Stromal cell of bone marrow (primary cell): ENCODE results near the gene SSH2.
"Not testable (repeated sequence)": the region's sequence is repeated elsewhere in the genome, so short reads cannot be mapped to it uniquely, and the experiment has no call there.

Source experiments
- DNase-seq: peaks from one replicate; pipeline ENCODE4 v3.0.0-alpha.2; 2012; ENCODE audit warnings: low read depth

The SSH2 gene

DNA sequence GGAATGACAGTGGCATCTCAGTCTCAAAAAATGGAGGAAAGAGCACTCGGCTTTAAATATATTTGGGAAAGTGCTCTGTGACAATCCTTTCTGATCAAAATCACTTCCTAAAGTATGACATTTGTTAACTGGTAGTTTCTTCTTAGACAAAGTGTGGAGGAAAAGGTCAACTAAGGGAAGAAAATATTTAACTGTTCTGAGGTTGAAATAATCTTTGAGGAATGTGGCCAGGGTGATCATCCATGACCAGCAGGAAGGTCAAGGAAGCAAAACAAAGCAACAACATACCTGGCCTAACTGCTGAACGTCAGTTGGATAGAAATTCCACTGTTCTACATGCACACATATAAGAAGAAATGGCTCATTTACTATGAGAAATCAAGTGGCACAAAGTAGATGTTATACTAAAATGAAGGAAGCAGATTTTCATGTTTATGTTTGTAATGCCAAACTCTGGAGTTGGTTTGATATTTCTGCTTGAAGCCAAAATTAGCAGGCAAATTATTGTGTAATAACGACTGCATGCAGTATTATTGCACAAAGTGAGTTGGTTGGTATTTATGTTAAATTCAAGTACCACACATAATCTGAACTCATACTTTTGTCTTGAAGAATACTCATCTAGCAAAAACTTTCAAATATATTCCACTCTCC is 220.0 kb downstream of the SSH2 start:
- no peak for DNase-seq

DNA sequence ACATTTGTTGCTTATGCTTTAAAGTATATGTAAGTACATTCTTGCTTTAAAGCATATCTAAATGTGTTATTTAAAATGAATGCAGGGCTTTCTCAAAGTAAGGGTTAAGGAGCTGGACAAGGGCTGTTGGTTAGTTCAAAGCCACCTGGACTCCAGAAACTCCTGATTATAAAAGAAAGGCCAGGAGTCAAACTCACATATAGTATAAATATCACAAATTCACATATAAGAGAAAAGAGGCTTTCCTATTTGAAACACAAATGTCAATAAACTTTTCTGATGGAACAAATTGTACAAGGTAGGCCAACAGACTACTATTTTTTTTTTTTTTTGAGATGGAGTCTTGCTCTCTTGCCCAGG is 222.8 kb downstream of the SSH2 start:
- DNase-seq = no peak

DNA sequence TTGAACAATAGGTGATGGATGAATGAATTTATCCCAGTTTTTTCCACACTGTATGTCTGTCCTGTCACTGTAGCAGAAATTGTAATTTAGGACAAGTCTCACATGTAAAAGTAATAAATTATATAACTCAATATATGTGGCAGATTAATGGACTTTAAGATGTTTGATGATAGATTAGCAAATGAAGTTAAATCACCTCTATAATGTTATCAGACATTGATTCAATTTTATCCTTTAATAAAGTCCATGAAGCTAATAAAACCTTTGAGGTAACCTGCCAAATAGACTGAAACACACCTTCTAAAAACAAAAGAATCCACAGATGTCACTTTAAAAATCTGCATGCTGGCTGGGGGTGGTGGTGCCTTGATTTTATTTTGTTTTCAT is 224.0 kb downstream of the SSH2 start:
- no peak for DNase-seq

DNA sequence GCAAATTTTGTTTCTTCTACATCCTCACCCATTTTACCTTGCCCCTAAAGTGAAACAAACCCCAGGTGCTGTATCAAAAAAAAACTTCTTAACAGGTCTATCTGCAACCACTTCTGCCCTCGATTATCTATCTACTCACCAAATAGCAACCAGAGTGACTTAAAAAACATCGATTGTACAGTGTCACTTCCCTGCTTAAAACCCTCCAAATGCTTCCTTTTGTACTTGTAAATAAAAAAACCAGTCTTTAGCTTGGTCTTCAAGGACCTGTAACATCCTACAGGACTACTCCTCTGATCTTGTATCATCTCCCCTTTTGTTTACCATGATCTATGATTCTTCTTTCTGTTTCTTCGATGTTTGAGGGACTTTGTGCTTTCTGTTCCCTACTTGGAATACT is 224.6 kb downstream of the SSH2 start:
- no peak for DNase-seq

DNA sequence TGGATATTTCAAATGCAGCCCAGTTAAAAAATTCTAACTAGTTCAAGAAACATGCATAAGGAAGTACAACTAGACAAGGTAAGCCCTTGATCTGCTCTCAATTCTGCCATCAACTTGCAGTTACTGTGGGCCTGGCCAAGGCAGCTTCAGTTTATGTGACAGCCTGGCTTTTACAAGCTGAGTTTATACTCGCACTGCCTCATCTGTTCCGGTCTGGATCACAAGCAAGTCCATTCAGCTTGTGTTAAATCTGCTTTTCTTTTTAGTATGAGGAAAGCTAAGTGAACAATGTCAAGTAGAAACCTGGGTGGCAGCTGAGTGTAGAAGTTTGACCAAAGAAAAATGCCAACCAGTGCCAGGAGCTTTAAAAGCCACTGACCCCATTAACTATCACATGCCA is 230.7 kb downstream of the SSH2 start:
- no peak for DNase-seq

DNA sequence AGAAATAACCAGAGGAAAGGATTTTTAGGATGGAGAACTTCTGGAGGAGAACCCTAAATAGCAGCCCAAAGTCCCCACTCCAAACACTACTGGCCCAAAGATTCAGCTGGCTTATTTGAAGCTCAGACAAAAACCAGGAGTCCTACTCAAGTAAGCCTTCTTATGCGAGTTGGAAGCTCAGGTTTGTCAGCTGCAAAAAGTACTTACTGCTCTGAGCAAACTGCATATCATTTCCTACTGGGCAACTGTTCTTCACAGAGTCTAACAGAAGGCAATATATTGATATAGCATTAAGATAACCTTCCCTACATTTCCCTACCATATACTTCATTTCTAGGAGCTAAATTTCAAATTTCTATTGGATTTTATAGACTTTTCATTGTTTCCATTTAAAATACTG is 231.2 kb downstream of the SSH2 start:
- no peak for DNase-seq

DNA sequence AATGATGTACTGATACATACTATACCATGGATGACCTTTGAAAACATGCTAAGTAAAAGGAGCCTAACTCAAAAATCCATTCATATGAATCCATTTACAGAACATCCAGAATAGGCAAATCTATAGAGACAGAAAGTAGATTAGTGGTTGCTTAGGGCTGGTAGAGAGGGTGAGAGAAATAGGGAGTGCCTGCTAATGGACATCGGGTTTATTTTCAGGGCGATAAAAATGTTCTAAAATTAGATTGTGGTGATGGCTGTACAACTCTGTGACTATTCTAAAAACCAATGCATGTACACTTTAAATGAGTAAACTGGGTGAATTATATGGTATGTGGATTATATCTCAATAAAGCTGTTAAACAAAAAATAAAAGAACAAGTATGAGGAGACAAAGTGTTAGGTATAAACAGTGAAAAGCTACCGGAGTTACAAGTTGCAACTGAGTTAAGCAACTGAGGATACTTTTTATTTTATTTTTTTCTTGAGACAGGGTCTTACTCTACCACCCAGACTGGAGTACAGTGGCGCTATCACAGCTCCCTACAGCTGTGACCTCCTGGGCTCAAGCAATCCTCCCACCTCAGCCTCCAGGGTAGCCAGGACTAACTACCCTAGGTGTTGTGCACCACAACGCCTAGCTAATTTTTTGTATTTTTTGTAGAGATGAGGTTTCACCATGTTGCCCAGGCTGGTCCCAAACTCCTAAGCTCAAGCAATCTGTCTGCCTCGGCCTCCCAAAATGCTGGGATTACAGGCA is 231.8 kb downstream of the SSH2 start:
- DNase-seq = no peak

DNA sequence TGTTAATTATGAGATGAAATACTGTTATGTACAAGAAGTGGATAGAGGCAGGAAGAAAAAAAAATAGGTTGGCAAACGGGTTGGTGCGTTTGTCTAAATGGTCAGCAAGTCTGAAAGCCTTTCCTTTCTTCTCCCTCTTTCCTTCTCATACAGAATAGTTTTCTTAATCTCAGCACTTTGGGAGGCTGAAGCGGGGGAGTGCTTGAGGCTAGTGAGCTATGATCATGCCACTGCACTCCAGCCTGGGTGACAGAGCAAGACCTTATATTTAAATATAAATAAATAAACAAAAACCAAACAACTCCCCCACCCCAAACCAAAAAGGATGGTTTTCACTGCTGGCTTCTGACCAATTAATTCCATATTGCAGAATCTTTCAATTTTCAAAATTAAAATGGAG is 232.7 kb downstream of the SSH2 start:
- no peak for DNase-seq

DNA sequence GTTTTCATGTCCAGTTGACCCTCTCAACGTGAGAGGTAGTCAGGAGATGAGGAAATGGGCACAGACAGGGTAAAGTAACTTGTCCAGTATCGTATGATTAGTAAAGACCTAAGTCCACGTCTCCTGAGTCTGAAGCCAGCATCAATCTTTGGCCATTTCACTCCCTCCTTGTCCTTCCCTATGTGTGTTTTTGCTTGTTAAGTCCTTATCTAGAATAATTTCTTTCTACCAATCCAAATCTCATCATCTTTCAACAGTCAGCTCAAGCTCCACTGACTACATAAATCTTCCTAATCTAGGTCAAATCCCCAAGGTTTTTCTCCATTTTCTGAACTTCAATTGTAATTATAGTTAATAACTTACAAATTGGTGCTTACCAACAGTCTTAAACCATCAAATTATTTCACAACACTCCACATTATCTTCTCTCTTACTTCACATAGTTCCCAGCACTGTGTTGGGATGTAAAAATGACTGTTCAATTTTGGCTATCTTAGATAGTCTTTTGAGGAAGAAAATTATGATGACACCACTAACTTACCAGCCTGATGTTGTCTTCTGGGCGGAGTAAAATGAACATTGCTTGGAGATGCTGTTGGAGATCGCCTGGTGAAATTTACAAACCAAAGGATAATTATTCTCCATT is 235.0 kb downstream of the SSH2 start:
- no peak for DNase-seq

DNA sequence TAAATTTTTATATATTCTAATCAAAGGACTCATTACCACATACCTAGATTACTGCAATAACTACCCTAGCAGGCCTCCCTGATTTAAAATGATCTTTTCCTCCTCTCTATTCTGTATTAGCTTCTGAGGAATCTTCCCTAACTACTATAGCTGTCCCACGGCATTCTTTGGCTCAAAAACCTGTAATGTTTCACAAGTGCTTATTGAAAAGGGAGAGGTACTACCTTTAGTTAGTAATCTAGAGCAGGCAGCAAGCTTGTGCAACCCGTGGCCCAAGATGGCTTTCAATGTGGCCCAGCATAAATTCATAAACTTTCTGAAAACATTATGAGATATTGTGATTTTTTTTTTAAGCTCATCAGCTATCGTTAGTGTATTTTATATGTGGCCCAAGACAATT is 236.3 kb downstream of the SSH2 start:
- no peak for DNase-seq

DNA sequence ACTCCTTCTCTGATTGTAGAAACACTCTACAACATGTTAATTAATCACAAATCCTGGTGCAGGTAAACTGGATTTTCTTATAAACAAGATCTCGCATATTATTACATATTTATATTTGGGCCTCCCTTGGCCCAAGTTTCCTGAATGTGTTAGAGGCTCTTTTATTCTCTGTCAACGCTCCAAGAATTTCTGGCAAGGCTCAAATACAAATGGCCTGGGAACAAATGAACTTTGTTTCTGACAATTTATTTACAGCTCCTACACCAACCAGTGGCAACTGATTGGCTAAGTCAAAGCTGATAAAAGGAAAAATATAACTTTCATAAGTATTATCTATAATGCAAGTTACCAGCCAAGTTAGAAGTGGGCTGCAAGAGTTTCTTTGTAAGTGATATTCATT is 242.4 kb downstream of the SSH2 start:
- no peak for DNase-seq

DNA sequence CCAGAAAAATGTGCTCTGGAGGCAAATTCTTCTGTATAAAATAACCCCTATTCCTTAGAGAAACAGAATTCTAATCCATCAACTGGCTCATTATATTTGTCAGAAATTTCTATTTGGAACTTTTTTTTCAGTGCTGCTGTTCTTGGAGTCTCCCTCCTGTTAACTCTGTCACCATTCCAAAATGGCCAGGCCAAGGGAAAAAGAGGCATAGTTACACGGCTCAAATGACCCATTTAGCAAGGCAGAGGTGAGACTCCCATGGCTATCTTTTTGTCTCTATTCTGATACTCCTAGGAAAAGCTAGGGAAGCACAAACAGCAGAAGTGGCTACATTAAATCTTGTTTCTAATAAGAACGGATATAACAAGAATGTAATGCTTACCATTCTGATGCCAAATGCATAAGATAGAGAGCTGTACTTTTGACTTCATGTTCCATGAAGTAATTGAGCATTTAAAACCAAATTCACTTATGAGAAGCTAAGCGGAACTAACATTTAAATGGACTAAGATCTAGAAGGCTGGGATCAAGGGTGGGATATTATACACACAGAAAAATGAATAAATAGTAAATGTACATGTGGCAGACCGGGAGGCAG is 242.9 kb downstream of the SSH2 start:
- DNase-seq = no peak

DNA sequence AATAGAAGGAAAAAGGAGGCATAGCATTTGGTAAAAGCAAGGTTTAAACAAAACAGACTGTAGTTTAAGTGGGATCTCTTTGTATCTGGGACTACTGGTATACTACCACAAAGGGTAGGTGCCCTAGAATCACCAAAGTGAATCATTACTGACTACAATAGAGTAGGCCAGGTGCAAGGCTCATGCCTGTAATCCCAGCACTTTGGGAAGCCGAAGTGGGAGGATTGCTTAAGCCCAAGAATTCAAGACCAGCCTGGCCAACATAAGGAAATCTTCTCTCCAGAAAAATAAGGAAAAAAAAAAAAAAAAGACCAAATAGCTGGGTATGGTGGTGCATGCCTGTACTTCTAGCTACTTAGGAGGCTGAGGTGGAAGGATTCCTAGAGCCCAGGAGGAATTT is 246.5 kb downstream of the SSH2 start:
- no peak for DNase-seq

DNA sequence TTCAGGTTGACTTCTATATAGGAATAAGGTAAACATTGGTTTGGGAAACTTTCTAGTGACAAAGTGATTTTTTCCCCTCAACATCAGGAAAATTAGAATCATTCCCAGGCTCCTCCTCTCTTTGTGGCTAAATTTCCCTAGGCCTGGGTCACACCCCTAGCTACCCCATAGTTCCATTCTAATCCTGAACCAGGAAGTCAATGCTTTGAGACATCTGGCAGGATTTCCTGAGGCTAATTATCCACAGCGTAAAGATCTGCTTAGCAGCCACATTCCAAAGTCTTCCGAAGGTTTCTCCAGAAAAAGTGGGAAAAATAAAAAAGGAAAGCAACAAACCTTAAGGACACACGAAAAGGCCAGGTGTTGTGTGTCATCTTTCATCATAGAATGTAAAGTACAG is 247.0 kb downstream of the SSH2 start:
- no peak for DNase-seq

DNA sequence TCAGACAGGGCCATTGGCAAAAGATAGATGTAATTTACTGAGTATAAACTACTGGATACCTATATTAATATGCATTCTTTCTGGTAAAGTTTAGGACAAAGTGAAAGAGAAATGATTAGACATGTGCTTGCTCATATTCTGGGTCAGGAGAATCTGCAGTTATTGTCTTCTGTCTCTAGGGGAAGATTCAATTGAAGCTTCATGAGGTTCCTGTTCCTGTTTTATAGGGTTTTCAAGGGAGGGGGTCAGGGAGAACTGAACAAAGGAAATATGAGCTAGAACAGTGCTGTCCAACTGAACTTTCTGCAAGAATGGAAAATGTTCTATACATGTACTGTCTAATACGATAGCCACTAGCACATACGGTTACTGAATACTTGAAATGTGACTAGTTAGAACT is 248.0 kb downstream of the SSH2 start:
- no peak for DNase-seq

DNA sequence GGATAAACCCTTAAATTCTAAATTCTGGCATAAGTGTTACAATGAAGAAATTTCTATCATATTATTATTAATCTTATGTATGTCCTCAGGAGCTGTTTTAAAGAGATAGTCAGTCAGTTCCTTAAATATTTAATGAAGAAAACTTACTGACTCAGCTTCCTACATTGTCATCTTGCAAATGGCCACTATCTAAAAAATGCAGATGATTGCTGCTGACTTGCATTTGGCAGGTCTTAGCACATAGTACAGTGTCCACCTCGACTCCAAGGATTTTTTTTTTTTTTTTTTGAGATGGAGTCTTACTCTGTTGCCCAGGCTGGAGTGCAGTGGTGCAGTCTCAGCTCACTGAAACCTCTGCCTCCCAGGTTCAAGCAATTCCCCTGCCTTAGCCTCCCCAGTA is 252.2 kb downstream of the SSH2 start:
- no peak for DNase-seq

DNA sequence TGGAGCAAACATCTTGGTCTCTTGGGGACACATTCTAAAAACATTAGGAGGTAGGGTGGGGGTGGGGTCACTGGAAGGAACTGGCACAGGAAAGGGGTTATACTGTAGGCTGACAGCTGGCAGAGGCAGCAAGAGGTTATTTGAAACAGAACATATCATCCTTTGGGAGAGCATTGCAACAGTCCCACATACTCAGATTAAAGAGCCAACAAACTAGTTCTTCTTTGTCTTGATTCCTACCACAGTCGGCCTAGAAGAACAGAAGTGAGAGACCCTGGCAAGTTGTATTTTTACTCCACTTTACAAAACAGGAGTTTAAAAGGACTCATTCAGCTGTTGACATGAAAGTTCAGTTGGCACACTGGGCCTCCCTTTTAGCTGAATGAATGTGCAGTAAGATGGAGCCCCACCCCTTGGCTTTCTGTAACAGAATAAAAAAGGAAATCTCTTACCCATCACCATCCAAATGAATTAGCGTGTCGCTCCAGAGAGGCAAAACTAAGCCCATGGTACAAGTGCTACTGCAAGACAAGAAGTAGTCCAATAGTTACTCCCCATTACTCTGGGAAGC is 252.7 kb downstream of the SSH2 start:
- peak; percentile 33 for DNase-seq

DNA sequence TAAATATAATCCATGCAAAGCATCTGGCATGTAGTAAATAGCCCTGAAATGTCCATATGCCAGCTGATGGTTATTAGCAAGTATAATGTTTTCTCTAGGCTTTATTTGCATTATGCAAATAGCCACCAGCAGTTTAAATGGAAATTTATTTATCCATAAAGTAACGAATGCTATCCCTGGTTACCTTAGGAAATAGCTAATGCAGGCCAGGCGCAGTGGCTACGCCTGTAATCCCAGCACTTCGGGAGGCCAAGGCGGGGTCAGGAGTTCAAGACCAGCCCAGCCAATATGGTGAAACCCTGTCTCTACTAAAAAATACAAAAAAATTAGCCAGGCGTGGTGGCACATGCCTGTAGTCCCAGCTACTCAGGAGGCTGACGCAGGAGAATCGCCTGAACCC is 254.1 kb downstream of the SSH2 start:
- not testable (repeated sequence) for DNase-seq

DNA sequence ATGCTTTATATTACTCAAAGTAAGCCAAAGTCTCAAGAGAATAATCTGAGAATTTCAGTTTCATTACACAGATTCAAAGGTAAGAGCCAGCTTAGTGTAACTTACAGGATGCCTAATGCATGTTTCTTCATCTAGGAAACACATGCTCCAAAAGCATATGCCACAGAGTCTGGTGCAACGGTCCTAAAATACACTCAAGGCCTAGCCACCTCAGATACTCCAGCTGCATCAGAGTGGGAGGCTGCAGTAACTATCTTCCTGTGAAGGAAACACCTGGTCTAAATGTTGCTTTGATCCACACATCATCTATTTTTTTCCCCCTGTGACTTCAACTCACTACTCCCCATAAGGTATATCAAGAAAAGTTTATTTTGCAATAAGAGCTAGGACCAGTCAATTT is 255.7 kb downstream of the SSH2 start:
- DNase-seq = no peak

DNA sequence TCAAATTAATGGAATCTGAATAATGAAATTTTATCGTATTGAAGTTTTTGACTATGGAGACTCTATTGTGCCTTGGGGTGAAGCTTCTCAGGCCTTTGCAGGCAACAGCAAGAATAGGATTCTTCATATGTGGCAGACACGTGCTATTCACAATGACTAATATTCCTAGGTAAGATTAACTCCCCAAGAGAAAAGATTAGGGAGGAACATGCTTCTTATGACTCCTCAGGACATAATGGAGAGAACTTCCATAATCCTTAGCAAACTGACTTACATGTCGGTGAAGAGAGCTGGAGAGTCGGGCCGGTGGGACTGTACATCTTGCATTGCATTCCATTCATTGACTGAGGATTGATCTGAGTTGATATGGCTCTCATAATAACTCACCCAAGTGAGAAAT is 258.4 kb downstream of the SSH2 start:
- no peak for DNase-seq

DNA sequence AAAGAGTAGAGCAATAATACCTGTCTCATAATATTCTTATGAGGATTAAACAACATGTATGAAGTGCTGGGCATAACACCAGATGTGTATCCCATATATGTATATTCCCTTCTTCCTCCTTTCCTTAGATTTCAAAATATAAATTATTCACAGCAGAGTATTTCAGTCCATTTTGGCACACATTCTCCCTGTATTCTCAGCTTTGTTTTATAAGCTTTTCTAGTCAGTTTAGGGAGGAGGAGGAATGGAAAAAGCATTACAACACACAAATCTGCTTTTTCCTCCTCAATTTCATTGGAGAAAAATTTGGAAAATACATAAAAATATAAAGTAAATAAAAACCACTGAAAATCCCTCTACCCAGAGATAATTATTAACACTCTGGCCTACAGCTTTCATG is 260.8 kb downstream of the SSH2 start:
- DNase-seq = no peak

DNA sequence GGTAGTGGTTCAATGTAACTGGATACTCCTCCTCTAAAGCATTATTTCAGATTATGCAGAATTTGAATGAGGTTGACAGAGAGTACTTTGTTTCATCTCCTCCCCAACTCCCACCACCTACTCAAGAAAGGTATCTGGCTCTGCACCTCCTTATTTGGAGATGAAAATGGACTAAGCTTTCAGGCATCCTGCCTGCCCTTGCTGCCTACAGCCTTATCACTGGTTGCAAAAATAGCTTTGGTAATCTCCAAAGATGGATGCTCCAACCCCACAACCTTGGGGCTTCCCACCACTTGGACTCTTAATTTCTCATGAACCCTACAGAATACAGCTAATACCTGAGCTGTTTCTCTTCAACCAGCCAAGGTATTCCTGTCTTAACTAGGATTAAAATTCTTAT is 262.1 kb downstream of the SSH2 start:
- no peak for DNase-seq

DNA sequence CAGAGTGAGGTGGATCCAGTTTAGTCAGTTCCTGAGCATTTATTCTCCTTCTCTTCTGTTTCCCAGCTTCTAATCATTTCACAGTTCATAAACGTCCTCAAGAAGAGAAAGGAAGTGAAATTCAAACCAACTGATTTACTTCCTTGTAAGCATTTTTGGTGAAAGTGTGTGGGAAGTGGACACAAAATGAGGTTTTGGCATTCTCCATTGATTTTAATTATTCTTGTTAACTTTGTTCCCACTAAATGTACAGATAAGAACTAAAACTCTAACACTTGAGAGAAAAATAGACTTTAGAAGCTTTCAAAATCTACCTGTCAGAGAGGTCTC is 264.6 kb downstream of the SSH2 start:
- DNase-seq = no peak
